Gastrocnemius medialis (tissue), 4 donors: ENCODE data around the gene DENND5B. TPM values are rescaled to one million over a fixed set of nuclear protein-coding genes. Genes with fewer than 3 reads are reported as not detected.
"Not testable (repeated sequence)": the region's sequence is repeated elsewhere in the genome, so short reads cannot be mapped to it uniquely, and the experiment has no call there.

Source experiments
- ATAC-seq, 2 donors: fragments of 150-250 bp; one replicate each; pipeline ENCODE4 v1.9.1; 2016
- DNase-seq, 2 donors: peaks; one replicate each; pipeline ENCODE4 v3.0.0-alpha.2; 2019
- H3K27ac ChIP-seq, 4 donors: fragments of 200-600 bp; sonication (generic); 1 replicate in 1 of 4; 2 replicates in 3 of 4; pipeline ENCODE4 v1.5.1; 2016 to 2018; ENCODE audit warnings: mild to moderate bottlenecking in 2 of 4, moderate library complexity in 1 of 4
- H3K27me3 ChIP-seq, 3 donors: fragments of 200-600 bp; sonication (generic) in 2 of 3; 1 replicate in 1 of 3; 2 replicates in 2 of 3; pipeline versions ENCODE4 v1.5.1 to v1.6.0; 2016 to 2019; ENCODE audit warnings: mild to moderate bottlenecking in 1 of 3, moderate library complexity in 1 of 3
- H3K36me3 ChIP-seq, 2 donors: fragments of 200-600 bp; sonication (generic) in 1 of 2; one replicate each; pipeline ENCODE4 v1.5.1; 2017 to 2018
- H3K4me1 ChIP-seq, 2 donors: fragments of 200-600 bp; sonication (generic) in 1 of 2; one replicate each; pipeline ENCODE4 v1.5.1; 2016 to 2017; ENCODE audit warnings: mild to moderate bottlenecking in 2 of 2
- H3K4me3 ChIP-seq, 4 donors: fragments of 200-600 bp; sonication (generic) in 3 of 4; 1 replicate in 1 of 4; 2 replicates in 3 of 4; pipeline ENCODE4 v1.5.1; 2016 to 2019; ENCODE audit warnings: mild to moderate bottlenecking in 2 of 4
- H3K9me3 ChIP-seq, 3 donors: fragments of 200-600 bp; sonication (generic) in 2 of 3; 1 replicate in 1 of 3; 2 replicates in 2 of 3; pipeline ENCODE4 v1.5.1; 2016 to 2019
- CTCF ChIP-seq, 5 experiments: fragments of 450-650 bp in 3 of 5; fragments of 200-600 bp in 2 of 5; sonication (generic) in 2 of 5; IDR thresholded peaks in 4 of 5; conservative IDR thresholded peaks in 1 of 5; 1 replicate in 4 of 5; 2 replicates in 1 of 5; pipeline ENCODE4 v1.5.1; 2016 to 2019; ENCODE audit warnings: antibody characterized with exemption in 5 of 5, mild to moderate bottlenecking in 3 of 5, moderate library complexity in 3 of 5
- POLR2A ChIP-seq, 2 donors: fragments of 450-650 bp; IDR thresholded peaks; one replicate each; pipeline ENCODE4 v1.6.1; 2017; ENCODE audit warnings: antibody characterized with exemption in 2 of 2, mild to moderate bottlenecking in 2 of 2, moderate library complexity in 2 of 2
- in situ Hi-C, 4 donors: fragments of 200-750 bp; cut with MboI; loops; one replicate each; pipeline versions ENCODE4 v1.15.0 to v1.8.0; 2017; ENCODE audit warnings: low sequenced_read_pairs in 4 of 4
- intact Hi-C: fragments of 100-400 bp; cut with DNase I; formaldehyde crosslinking; loops from one replicate; pipeline ENCODE4 v1.15.1; 2023; ENCODE audit warnings: low total_unique reads
- total RNA-seq, 4 donors: library from RNA; depleted of rRNA; stranded (reverse); fragments of >200 nt; gene quantifications; one replicate each; pipeline versions ENCODE4 v1.1.0 to v1.2.3, GENCODE V29; 2016

The DENND5B gene
- total RNA-seq, 4 donors from 2014 or later = 12.5 to 33.7 (median 26.7) TPM

DNA sequence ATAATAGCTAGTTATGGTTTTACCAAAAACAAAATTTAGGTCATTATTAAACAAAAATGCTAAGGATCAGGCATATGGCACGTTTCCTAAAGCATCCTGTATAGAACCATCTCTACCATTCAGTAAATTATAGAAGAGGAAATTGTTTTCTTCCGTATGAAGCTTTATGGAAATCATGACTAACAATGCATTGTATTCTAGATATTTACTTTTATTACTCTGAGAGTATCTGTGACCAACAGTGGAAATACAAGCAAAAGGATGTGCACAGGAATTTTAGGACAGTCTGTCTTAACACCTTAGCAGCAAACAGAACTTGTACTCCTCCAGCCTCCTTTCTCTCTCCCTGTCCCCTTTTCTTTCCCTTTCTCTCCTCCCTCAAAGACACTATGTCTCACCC, 7.1 kb downstream of the DENND5B start:
- no peaks in the 10 kb centered on the region for H3K36me3 ChIP-seq
- no peak for DNase-seq
- H3K27me3 ChIP-seq = no peaks in the 10 kb centered on the region
- in situ Hi-C loops = no loop called here
- no peak overlapping the region for H3K27ac ChIP-seq
- no peak for TF ChIP-seq CTCF (IDR thresholded peaks at IDR 0.05 in 4 of 5, conservative IDR thresholded peaks at IDR 0.05 in 1 of 5)
- no peak overlapping the region for H3K4me3 ChIP-seq
- H3K9me3 ChIP-seq = no peaks in the 10 kb centered on the region
- intact Hi-C loops = no loop called here
- H3K4me1 ChIP-seq = peaks cover 26 to 33% of the 10 kb centered on the region in 2 donors
- ATAC-seq = no peak

GRCh38 chr12:31582155-31582554, 8.8 kb downstream of the DENND5B start:
- no peak for ATAC-seq
- H3K27ac ChIP-seq = no peak overlapping the region
- no peaks in the 10 kb centered on the region for H3K36me3 ChIP-seq
- no peak overlapping the region for H3K4me3 ChIP-seq
- in situ Hi-C loops = no loop called here
- H3K9me3 ChIP-seq = no peaks in the 10 kb centered on the region
- intact Hi-C loops = no loop called here
- TF ChIP-seq POLR2A (IDR thresholded peaks at IDR 0.05) (no peak), CTCF (IDR thresholded peaks at IDR 0.05 in 4 of 5, conservative IDR thresholded peaks at IDR 0.05 in 1 of 5) (no peak)
- peaks cover 26 to 31% of the 10 kb centered on the region in 2 donors for H3K4me1 ChIP-seq
- H3K27me3 ChIP-seq = no peaks in the 10 kb centered on the region
- DNase-seq = no peak

DNA sequence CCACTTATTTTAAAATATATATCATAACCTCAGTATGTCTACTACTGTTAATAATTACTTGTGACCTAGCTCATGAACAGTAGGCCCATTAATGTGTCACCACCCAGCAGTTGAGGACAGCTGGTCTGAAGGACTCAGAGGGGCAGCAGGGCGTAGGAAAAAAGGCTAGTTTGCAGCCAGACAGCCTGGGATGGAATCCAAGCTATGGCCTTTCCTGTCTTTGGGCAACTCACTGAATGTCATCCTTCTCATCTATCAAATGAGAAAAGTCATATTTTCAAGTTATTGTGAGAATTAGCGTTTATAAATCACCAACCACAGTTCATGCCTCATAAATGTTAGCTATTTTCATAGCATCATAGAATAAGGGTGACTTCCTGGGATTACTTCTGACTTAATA, 12.3 kb downstream of the DENND5B start:
- H3K9me3 ChIP-seq = no peaks in the 10 kb centered on the region
- H3K27me3 ChIP-seq = no peaks in the 10 kb centered on the region
- intact Hi-C loops (no loop called here), in situ Hi-C loops (no loop called here)
- no peak overlapping the region for H3K4me3 ChIP-seq
- TF ChIP-seq CTCF (IDR thresholded peaks at IDR 0.05 in 4 of 5, conservative IDR thresholded peaks at IDR 0.05 in 1 of 5) = no peak
- TF ChIP-seq POLR2A (IDR thresholded peaks at IDR 0.05) = no peak
- peak overlapping the region in 1 of 4 donors; percentile 16 for H3K27ac ChIP-seq
- no peaks in the 10 kb centered on the region for H3K36me3 ChIP-seq
- DNase-seq = no peak
- H3K4me1 ChIP-seq = peaks cover 16 to 19% of the 10 kb centered on the region in 2 donors
- ATAC-seq = peak in 1 of 2 donors; percentile 61

DNA sequence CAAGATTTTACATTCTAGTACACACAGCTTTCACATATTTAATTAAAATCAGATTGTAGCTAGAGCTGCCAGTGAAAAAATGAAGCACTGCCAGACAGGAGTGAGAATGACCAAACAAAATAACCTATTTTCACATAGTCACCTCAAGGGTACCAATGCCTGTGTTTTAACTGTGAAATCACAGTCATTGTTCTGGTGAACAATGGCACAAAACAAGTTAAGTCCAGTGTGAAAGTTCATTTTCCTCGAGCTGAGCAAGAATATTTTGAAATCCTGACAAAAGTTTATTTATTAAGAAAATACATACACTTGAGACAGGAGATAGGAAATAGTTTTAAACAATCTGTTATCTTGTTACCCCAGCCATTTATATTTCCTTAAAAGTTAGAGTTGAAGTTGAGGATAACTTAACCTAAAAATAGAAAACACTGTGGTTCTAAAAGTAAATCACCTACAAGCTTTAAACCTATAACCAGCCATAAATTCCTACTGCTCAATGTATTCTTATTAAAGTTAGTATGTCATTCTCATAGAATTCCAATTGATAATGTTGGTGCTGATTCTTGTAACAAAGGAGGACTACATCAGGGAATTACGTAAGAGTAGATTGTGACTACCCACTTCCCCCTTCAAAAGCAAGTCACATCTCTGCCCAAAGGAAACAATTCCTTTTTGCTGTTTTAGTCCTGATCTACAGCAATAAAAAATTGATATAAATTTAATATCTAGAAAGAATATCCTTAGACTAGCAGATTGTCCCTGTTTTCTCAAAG, 15.9 kb downstream of the DENND5B start:
- H3K4me3 ChIP-seq = no peak overlapping the region
- no peak for DNase-seq
- intact Hi-C loops = no loop called here
- H3K27ac ChIP-seq = no peak overlapping the region
- no peak for ATAC-seq
- in situ Hi-C loops = no loop called here
- TF ChIP-seq CTCF (IDR thresholded peaks at IDR 0.05 in 4 of 5, conservative IDR thresholded peaks at IDR 0.05 in 1 of 5) = no peak
- TF ChIP-seq POLR2A (IDR thresholded peaks at IDR 0.05) = no peak
- no peaks in the 10 kb centered on the region for H3K27me3 ChIP-seq
- H3K9me3 ChIP-seq = no peaks in the 10 kb centered on the region
- H3K4me1 ChIP-seq = peaks cover 22 to 28% of the 10 kb centered on the region in 2 donors
- no peaks in the 10 kb centered on the region for H3K36me3 ChIP-seq

- ATAC-seq, H3K4me3 ChIP-seq, H3K27ac ChIP-seq, H3K9me3 ChIP-seq, H3K27me3 ChIP-seq, intact Hi-C loops, in situ Hi-C loops, H3K36me3 ChIP-seq, DNase-seq: not testable (repeated sequence)
- H3K4me1 ChIP-seq = peaks cover 22 to 28% of the 10 kb centered on the region in 2 donors
Measured at GRCh38 chr12:31574367-31574766, 16.6 kb downstream of the DENND5B start.
